Muscle layer of colon (tissue), 2 donors: ENCODE data around the gene ITGA1.

ENCODE experiments used
- H3K27ac ChIP-seq: one replicate; pipeline ENCODE4 v1.7.0; 2013; ENCODE audit warnings: low read depth, mild to moderate bottlenecking, low read length, moderate library complexity
- H3K27me3 ChIP-seq, 2 donors: one replicate each; pipeline ENCODE4 v1.7.0; 2013; ENCODE audit warnings: low read length in 2 of 2, mild to moderate bottlenecking in 2 of 2; ENCODE audit not compliant: insufficient read depth in 2 of 2, control insufficient read depth in 1 of 2
- H3K36me3 ChIP-seq: one replicate; pipeline ENCODE4 v1.7.0; 2013; ENCODE audit warnings: mild to moderate bottlenecking, low read length; ENCODE audit not compliant: insufficient read depth
- H3K4me1 ChIP-seq: one replicate; pipeline ENCODE4 v1.7.0; 2013; ENCODE audit warnings: mild to moderate bottlenecking, low read length; ENCODE audit not compliant: insufficient read depth
- H3K4me3 ChIP-seq, 2 donors: one replicate each; pipeline ENCODE4 v1.7.0; 2013; ENCODE audit warnings: low read length in 2 of 2, low read depth in 1 of 2, mild to moderate bottlenecking in 1 of 2, moderate library complexity in 1 of 2
- H3K9ac ChIP-seq: one replicate; pipeline ENCODE4 v1.7.0; 2013; ENCODE audit warnings: low read length
- H3K9me3 ChIP-seq: one replicate; pipeline ENCODE4 v1.7.0; 2013; ENCODE audit warnings: mild to moderate bottlenecking, low read length
- donor health status: abdominal sarcoma.
- donor health status: Adenocarcinoma of cecum.

ITGA1 gene

DNA sequence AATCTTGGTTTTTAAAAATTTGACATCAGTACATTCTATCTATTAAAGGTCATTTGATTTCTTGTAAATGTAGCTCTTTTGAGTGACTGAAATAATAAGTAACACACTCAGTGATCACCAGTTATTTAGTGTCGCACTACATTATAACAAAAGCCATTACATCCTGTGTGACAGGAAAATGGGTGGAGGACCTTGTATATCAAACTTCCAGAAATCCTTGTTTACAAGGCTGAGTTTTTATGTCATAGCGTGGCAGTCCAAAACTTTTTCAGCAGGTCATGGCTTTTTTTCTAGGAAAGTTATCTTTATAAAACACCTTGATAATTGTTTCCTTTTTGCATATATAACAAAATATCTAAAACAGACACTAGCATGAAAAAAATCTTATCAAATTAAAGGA, 14.4 kb upstream of the ITGA1 start:
- Histone ChIP-seq H3K9me3 (no peaks in the 10 kb centered on the region), H3K4me1 (no peaks in the 10 kb centered on the region), H3K27me3 (no peaks in the 10 kb centered on the region), H3K9ac (no peak overlapping the region), H3K36me3 (no peaks in the 10 kb centered on the region), H3K4me3 (no peak overlapping the region), H3K27ac (no peak overlapping the region)

DNA sequence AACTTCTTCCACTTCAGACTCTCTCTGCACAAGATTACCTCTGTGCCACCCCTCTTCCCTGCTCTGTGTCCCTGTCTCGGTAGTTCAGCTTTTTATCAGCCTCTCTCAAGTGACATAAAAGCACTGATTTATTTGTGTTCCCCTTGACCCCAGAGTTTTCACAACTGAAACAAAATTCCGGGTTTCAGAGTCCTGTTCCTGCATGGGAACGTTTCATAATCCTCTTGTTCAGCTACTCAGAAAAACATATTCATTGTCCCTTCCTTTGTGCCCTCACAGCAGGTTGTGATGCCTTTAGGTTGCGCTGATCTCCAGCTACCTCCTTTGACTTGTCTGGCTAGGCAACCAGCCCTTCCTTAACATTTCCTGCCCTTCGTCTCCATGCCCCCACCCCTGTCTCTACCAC, 13.7 kb upstream of the ITGA1 start:
- H3K27me3 ChIP-seq: no peaks in the 10 kb centered on the region
- H3K4me3 ChIP-seq: no peak overlapping the region
- no peak overlapping the region for H3K9ac ChIP-seq
- H3K9me3 ChIP-seq: no peaks in the 10 kb centered on the region
- no peak overlapping the region for H3K27ac ChIP-seq
- no peaks in the 10 kb centered on the region for H3K4me1 ChIP-seq
- H3K36me3 ChIP-seq: no peaks in the 10 kb centered on the region

- no peak overlapping the region for H3K27ac ChIP-seq
- H3K9me3 ChIP-seq: no peaks in the 10 kb centered on the region
- no peaks in the 10 kb centered on the region for H3K4me1 ChIP-seq
- H3K4me3 ChIP-seq: no peak overlapping the region
- H3K27me3 ChIP-seq: no peaks in the 10 kb centered on the region
- H3K36me3 ChIP-seq: no peaks in the 10 kb centered on the region
- no peak overlapping the region for H3K9ac ChIP-seq
Observed at GRCh38 chr5:52776116-52776515, 11.6 kb upstream of the ITGA1 start.

- H3K4me1 ChIP-seq: no peaks in the 10 kb centered on the region
- no peaks in the 10 kb centered on the region for H3K27me3 ChIP-seq
- H3K27ac ChIP-seq: no peak overlapping the region
- H3K9me3 ChIP-seq: no peaks in the 10 kb centered on the region
- no peaks in the 10 kb centered on the region for H3K36me3 ChIP-seq
- H3K9ac ChIP-seq: no peak overlapping the region
- no peak overlapping the region for H3K4me3 ChIP-seq
Observed at GRCh38 chr5:52777186-52777585, 10.5 kb upstream of the ITGA1 start.

DNA sequence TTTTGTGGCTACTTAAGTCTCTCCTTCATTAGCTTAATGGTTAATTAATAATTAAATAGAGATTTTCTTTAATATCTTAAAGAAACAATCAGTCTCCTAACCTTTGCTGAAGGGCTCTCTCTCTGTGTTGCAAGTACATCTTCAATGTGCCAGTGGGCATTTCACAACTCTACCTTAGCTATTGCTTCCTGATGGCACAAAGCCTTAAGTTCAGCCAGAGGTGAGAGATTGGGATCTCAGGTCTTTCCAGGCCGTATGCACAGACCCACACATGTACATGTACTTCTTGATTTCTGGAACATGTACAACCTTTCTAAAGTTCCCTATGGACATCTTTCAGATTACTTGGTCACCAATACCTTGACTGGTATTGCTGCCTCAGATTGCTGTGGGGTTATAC, 8.9 kb upstream of the ITGA1 start:
- no peak overlapping the region for H3K27ac ChIP-seq

DNA sequence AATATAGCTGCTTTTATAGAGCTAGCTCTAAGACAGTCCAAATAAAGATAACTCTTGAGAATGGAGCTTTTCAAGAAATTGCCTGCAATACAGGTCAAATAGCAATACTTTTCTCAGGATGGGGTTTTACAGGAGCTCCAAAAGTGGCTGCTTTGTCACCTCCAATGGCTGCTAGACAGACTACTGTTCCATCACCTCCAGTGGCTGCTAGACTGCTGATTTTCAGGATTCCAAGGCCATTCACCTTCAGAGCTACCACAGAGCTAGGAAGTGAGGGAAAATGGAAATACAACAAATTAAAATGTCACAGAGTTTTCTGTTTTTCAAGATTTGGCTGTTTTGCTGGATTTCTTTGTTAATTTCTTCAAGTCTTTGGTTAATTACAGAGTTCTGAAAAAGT, 8.5 kb upstream of the ITGA1 start:
- Histone ChIP-seq H3K4me1 (no peaks in the 10 kb centered on the region), H3K36me3 (no peaks in the 10 kb centered on the region), H3K9me3 (no peaks in the 10 kb centered on the region), H3K9ac (no peak overlapping the region), H3K27ac (no peak overlapping the region), H3K27me3 (no peaks in the 10 kb centered on the region), H3K4me3 (no peak overlapping the region)

More for the DNA sequence above, 8.9 kb upstream of the ITGA1 start:
- Histone ChIP-seq H3K4me1 (no peaks in the 10 kb centered on the region), H3K9me3 (no peaks in the 10 kb centered on the region), H3K9ac (no peak overlapping the region), H3K4me3 (no peak overlapping the region), H3K36me3 (no peaks in the 10 kb centered on the region), H3K27me3 (no peaks in the 10 kb centered on the region)

DNA sequence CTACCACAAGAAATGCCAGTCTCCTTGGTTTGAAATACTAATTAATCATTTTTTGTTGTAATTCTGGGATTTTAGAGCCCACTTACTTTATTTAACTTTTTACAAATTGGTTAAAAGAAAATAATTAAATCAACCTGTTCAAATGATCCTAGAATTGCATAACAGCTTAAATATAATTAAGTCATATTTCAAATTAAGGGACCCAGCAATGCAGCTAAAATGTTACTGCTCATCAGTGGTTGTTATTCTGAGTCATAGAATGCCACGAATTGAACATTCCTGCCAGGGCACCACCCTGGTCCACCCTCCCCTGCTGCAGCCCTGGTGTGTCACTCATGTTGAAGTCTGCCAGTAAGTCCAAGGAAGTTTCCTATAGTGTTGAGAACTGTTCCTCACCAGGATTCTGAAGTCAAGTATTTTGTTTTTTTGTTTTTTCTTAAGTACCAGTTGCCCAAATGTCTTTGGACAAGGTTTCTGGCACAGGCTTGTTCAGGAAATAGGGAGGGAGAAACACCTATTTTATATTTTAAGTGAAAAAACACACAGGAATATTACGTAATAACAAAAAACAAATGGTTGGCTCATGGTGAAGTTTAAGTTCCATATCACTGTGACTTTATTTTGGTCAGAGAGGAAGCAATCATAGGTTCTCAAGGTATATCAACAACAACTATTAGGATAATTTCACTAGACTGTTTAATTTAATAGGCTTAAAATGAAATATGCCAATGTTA, 4.3 kb upstream of the ITGA1 start:
- Histone ChIP-seq H3K9ac (no peak overlapping the region), H3K4me3 (no peak overlapping the region), H3K27me3 (no peaks in the 10 kb centered on the region), H3K36me3 (no peaks in the 10 kb centered on the region), H3K9me3 (no peaks in the 10 kb centered on the region), H3K27ac (no peak overlapping the region), H3K4me1 (peaks cover 8% of the 10 kb centered on the region)

- Histone ChIP-seq H3K27ac (no peak overlapping the region), H3K9ac (no peak overlapping the region), H3K4me1 (peaks cover 8% of the 10 kb centered on the region), H3K4me3 (no peak overlapping the region), H3K9me3 (no peaks in the 10 kb centered on the region), H3K27me3 (no peaks in the 10 kb centered on the region), H3K36me3 (no peaks in the 10 kb centered on the region)
Observed at GRCh38 chr5:52784737-52785136, 3.0 kb upstream of the ITGA1 start.

- H3K4me3 ChIP-seq: no peak overlapping the region
- H3K9ac ChIP-seq: no peak overlapping the region
- H3K27me3 ChIP-seq: no peaks in the 10 kb centered on the region
- H3K27ac ChIP-seq: peak overlapping the region; percentile 85
- no peaks in the 10 kb centered on the region for H3K9me3 ChIP-seq
- no peaks in the 10 kb centered on the region for H3K36me3 ChIP-seq
- peaks cover 17% of the 10 kb centered on the region for H3K4me1 ChIP-seq
Observed at GRCh38 chr5:52786391-52786790, 1.3 kb upstream of the ITGA1 start.

DNA sequence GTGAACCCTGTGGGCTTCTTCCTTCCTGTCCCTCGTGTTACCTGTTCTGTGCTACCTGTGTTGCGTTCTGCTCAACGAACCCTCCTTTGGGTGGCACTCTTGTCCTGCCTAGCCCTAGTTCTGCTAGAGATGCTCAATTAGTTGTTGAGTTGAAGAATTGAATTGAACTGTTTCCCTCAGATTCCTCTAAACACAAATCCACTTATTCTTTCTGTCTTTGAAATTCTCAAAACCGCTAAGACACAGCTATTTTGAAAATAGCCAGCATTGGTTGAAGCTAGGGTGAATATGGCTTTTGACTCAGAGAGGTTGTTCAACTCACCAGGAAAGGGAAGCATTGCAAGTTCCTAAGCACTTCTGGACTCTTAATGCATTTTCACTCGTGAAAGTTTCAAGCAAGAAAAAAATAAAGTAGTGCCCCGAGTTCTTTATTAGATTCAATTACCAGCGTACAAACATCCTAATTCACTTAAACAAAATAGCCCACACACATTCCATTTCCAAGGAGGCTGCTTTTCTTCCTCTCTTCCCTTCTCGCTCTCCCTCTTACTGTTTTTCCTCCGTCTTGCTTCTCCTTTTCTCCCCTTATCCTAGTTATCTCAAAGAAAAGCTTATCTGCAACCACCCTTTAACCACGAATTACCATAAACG, 642 bp upstream of the ITGA1 start:
- H3K4me1 ChIP-seq: peaks cover 17% of the 10 kb centered on the region
- peak overlapping the region; percentile 78 to 92 for H3K4me3 ChIP-seq
- no peaks in the 10 kb centered on the region for H3K36me3 ChIP-seq
- no peaks in the 10 kb centered on the region for H3K9me3 ChIP-seq
- H3K27ac ChIP-seq: peak overlapping the region; percentile 85
- no peaks in the 10 kb centered on the region for H3K27me3 ChIP-seq
- H3K9ac ChIP-seq: peak overlapping the region; percentile 69

DNA sequence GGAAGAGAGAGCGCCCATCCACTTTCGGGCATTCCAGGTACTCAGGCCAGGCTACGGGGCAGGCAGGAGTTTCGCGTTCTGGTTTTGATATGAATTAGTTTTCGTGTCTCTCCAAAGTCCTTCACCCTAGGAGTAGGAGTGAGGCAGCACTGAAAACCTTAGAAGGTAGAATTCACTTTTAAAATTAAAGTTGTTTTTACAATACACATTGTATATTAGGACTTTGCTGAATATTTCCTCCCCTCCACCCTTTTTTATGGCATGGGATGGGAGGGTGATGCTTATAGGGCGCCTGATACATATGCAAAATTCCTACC, 747 bp downstream of the ITGA1 start:
- Histone ChIP-seq H3K27me3 (no peaks in the 10 kb centered on the region), H3K9me3 (no peaks in the 10 kb centered on the region), H3K27ac (peak overlapping the region; percentile 85), H3K36me3 (no peaks in the 10 kb centered on the region), H3K4me1 (peaks cover 25% of the 10 kb centered on the region), H3K4me3 (peak overlapping the region; percentile 78 to 92), H3K9ac (peak overlapping the region; percentile 81)

GRCh38 chr5:52789378-52789777, 1.7 kb downstream of the ITGA1 start:
- H3K27ac ChIP-seq: peak overlapping the region; percentile 85
- H3K4me1 ChIP-seq: peaks cover 26% of the 10 kb centered on the region
- peak overlapping the region; percentile 78 to 92 for H3K4me3 ChIP-seq
- H3K27me3 ChIP-seq: no peaks in the 10 kb centered on the region
- peak overlapping the region; percentile 81 for H3K9ac ChIP-seq
- H3K9me3 ChIP-seq: no peaks in the 10 kb centered on the region
- no peaks in the 10 kb centered on the region for H3K36me3 ChIP-seq
